Tibial artery (tissue), 4 donors: ENCODE results near the gene TGOLN2.
A peak's percentile ranks its signal among the peaks of the same experiment; 100 is the strongest.

Source experiments
- DNase-seq, 2 donors: peaks; one replicate each; pipeline ENCODE4 v3.0.0-alpha.2; 2019
- H3K27ac ChIP-seq, 2 donors: fragments of 200-600 bp; sonication (generic) in 1 of 2; 1 replicate in 1 of 2; 2 replicates in 1 of 2; pipeline ENCODE4 v1.5.1; 2018 to 2019; ENCODE audit warnings: mild to moderate bottlenecking in 1 of 2
- H3K27me3 ChIP-seq, 2 donors: fragments of 200-600 bp; sonication (generic) in 1 of 2; one replicate each; pipeline versions ENCODE4 v1.5.1 to v1.6.0; 2016 to 2019
- H3K36me3 ChIP-seq, 3 donors: fragments of 200-600 bp; sonication (generic) in 2 of 3; one replicate each; pipeline ENCODE4 v1.5.1; 2016 to 2019; ENCODE audit warnings: mild to moderate bottlenecking in 2 of 3
- H3K4me1 ChIP-seq, 4 donors: fragments of 200-600 bp; sonication (generic) in 2 of 4; 1 replicate in 3 of 4; 2 replicates in 1 of 4; pipeline ENCODE4 v1.5.1; 2016 to 2019
- H3K4me3 ChIP-seq, 2 donors: fragments of 200-600 bp; sonication (generic) in 1 of 2; 1 replicate in 1 of 2; 2 replicates in 1 of 2; pipeline ENCODE4 v1.5.1; 2018 to 2019; ENCODE audit warnings: mild to moderate bottlenecking in 2 of 2
- H3K9me3 ChIP-seq, 3 donors: fragments of 200-600 bp; sonication (generic) in 1 of 3; one replicate each; pipeline ENCODE4 v1.5.1; 2016 to 2019
- intact Hi-C: fragments of 100-400 bp; cut with DNase I; formaldehyde crosslinking; loops from one replicate; pipeline ENCODE4 v1.15.0; 2023; ENCODE audit warnings: low total_unique reads
- TF ChIP-seq, protein P1 (sequence below), 2 experiments: fragments of 200-600 bp in 1 of 2; fragments of 450-650 bp in 1 of 2; IDR thresholded peaks; one replicate each; pipeline ENCODE4 v1.5.1; 2017 to 2019; ENCODE audit warnings: antibody characterized with exemption in 2 of 2, mild to moderate bottlenecking in 1 of 2, moderate library complexity in 1 of 2

The TGOLN2 gene

GRCh38 chr2:85327822-85328617 is at the start of gene TGOLN2:
TGOLN2 (minus strand) TSS chr2:85327989; CDS start chr2:85327962, 27 bp downstream.
- Histone ChIP-seq H3K27me3 (no peaks in the 10 kb centered on the region), H3K4me1 (peaks cover 0 to 51% (median 31%) of the 10 kb centered on the region in 4 donors), H3K27ac (peak within 1 kb of the TSS; percentile 88 to 96), H3K4me3 (peak within 1 kb of the TSS; percentile 82 to 87), H3K36me3 (peaks cover 18 to 27% (median 18%) of the 10 kb centered on the region in 3 donors), H3K9me3 (no peaks in the 10 kb centered on the region)
- intact Hi-C loops: loop anchor here (1.0 to 10.0 kb wide), 2 partner anchors 26 to 237 kb away; partner anchors contain the start of genes ELMOD3, GGCX and RETSAT
- TF ChIP-seq, protein P1, sequence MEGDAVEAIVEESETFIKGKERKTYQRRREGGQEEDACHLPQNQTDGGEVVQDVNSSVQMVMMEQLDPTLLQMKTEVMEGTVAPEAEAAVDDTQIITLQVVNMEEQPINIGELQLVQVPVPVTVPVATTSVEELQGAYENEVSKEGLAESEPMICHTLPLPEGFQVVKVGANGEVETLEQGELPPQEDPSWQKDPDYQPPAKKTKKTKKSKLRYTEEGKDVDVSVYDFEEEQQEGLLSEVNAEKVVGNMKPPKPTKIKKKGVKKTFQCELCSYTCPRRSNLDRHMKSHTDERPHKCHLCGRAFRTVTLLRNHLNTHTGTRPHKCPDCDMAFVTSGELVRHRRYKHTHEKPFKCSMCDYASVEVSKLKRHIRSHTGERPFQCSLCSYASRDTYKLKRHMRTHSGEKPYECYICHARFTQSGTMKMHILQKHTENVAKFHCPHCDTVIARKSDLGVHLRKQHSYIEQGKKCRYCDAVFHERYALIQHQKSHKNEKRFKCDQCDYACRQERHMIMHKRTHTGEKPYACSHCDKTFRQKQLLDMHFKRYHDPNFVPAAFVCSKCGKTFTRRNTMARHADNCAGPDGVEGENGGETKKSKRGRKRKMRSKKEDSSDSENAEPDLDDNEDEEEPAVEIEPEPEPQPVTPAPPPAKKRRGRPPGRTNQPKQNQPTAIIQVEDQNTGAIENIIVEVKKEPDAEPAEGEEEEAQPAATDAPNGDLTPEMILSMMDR (IDR thresholded peaks at IDR 0.05): no peak
- peak; percentile 92 to 95 for DNase-seq

DNA sequence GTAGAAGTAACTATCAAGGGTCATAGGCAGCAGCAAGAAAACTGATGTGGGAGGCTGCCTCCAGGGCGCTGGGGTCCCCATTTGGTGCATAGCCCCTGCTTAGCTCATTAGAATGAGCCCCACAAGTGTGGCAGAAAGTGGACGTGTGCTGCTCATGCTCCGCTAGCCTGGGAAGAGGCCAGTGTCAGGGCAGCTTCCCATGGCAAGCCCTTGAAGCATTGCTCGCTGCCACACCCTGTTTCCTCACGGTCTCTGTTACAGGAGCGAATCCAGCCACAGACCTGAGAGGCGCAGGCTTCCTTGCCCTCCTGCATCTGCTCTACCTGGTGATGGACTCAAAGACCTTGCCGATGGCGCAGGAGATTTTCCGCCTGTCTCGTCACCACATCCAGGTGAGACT is 49.3 kb upstream of the TGOLN2 start:
- Histone ChIP-seq H3K4me3 (no peak overlapping the region), H3K27ac (no peak overlapping the region), H3K27me3 (no peaks in the 10 kb centered on the region), H3K9me3 (no peaks in the 10 kb centered on the region), H3K36me3 (peaks cover 43 to 67% (median 56%) of the 10 kb centered on the region in 3 donors), H3K4me1 (no peaks in the 10 kb centered on the region)
- DNase-seq: no peak
- intact Hi-C loops: no loop called here
- TF ChIP-seq, protein P1 (IDR thresholded peaks at IDR 0.05): no peak

DNA sequence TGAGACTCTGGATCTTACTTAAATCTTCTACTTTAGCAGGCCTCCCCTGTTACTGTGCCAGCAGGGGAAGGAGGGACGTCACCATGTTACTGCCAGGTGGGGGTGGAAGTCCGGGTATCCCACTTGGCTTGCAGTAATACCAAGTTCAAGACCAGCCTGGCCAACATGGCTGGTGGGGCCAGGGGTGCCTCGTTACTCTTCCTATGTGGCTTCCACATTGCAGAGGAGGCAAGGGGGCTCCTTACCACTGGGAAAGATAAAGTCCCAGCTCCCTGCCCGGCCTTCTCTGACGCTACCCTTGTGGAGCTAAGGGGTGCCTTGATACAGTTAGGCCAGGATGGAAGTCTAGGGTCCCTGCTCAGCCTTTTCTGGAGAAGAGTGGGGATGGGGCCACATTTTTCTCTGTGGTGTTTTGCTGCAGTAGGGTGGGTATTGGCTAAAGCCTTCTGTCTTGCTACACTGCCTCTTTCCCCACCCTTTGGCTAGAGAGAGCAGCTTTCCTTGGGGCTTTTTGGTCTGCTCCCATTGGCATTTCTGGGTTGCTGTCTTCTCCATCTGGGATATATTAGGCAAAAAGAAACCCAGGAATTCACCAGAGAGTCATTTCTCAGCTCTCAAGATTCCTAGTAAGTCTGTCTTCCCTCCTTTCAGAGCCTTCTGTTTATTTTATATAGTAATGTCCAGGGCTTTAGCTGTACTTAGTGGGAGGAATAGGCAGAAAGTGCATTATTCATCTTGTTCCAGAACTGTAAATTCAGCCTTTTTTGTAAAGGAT is 48.7 kb upstream of the TGOLN2 start:
- peaks cover 43 to 69% (median 58%) of the 10 kb centered on the region in 3 donors for H3K36me3 ChIP-seq
- no peaks in the 10 kb centered on the region for H3K27me3 ChIP-seq
- no peak overlapping the region for H3K4me3 ChIP-seq
- DNase-seq: peak in 1 of 2 donors; percentile 57
- intact Hi-C loops: no loop called here
- no peaks in the 10 kb centered on the region for H3K9me3 ChIP-seq
- no peaks in the 10 kb centered on the region for H3K4me1 ChIP-seq
- H3K27ac ChIP-seq: no peak overlapping the region
- TF ChIP-seq, protein P1 (IDR thresholded peaks at IDR 0.05): no peak

GRCh38 chr2:85371045-85371444 is 43.3 kb upstream of the TGOLN2 start:
- peaks cover 0 to 14% (median 10%) of the 10 kb centered on the region in 4 donors for H3K4me1 ChIP-seq
- no peak overlapping the region for H3K4me3 ChIP-seq
- H3K36me3 ChIP-seq: peaks cover 11 to 59% (median 16%) of the 10 kb centered on the region in 3 donors
- TF ChIP-seq, protein P1 (IDR thresholded peaks at IDR 0.05): no peak
- intact Hi-C loops: no loop called here
- no peaks in the 10 kb centered on the region for H3K9me3 ChIP-seq
- no peak overlapping the region for H3K27ac ChIP-seq
- no peaks in the 10 kb centered on the region for H3K27me3 ChIP-seq
- DNase-seq: peak in 1 of 2 donors; percentile 28

GRCh38 chr2:85369500-85369899 is 41.7 kb upstream of the TGOLN2 start:
- Histone ChIP-seq H3K36me3 (peaks cover 11 to 53% (median 15%) of the 10 kb centered on the region in 3 donors), H3K4me1 (peaks cover 0 to 14% (median 10%) of the 10 kb centered on the region in 4 donors), H3K9me3 (no peaks in the 10 kb centered on the region), H3K4me3 (no peak overlapping the region), H3K27me3 (no peaks in the 10 kb centered on the region), H3K27ac (peak overlapping the region; percentile 43 to 48)
- peak in 1 of 2 donors; percentile 62 for DNase-seq
- intact Hi-C loops: no loop called here
- TF ChIP-seq, protein P1 (IDR thresholded peaks at IDR 0.05): no peak
